GM12872 (cell line): Measurements from ENCODE around the gene IL1RAPL1.

Source experiments
- TF ChIP-seq, protein P1 (sequence below): IDR thresholded peaks from 3 replicates; pipeline ENCODE4 v1.5.1; 2011; ENCODE audit warnings: low read depth, mild to moderate bottlenecking, low read length, moderate library complexity; ENCODE audit not compliant: insufficient read depth

Gene IL1RAPL1

GRCh38 chrX:28626515-28626914 is 39.3 kb downstream of the IL1RAPL1 start:
- TF ChIP-seq, protein P1, sequence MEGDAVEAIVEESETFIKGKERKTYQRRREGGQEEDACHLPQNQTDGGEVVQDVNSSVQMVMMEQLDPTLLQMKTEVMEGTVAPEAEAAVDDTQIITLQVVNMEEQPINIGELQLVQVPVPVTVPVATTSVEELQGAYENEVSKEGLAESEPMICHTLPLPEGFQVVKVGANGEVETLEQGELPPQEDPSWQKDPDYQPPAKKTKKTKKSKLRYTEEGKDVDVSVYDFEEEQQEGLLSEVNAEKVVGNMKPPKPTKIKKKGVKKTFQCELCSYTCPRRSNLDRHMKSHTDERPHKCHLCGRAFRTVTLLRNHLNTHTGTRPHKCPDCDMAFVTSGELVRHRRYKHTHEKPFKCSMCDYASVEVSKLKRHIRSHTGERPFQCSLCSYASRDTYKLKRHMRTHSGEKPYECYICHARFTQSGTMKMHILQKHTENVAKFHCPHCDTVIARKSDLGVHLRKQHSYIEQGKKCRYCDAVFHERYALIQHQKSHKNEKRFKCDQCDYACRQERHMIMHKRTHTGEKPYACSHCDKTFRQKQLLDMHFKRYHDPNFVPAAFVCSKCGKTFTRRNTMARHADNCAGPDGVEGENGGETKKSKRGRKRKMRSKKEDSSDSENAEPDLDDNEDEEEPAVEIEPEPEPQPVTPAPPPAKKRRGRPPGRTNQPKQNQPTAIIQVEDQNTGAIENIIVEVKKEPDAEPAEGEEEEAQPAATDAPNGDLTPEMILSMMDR = no peak

DNA sequence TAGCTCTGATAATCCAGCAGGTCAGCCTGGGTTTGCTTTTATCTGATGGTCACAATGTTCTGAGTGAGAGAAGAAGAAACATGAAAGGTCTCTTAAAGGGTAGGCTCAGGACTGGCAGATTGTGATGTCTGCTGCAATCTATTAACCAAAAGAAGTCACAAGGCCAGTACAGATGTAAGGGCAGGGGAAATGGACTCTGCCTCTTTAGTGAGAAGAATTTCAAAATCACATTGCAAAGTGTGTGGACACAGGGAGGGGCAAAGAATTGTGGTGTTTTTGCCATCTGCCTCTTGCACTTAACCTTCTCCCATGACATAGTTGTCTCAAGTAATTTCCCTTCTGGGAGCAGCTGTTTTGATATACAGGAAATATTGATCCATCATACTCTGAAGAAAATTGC is 40.9 kb downstream of the IL1RAPL1 start:
- TF ChIP-seq, protein P1 = no peak

GRCh38 chrX:28638775-28639174 is 51.5 kb downstream of the IL1RAPL1 start:
- TF ChIP-seq, protein P1 = no peak

DNA sequence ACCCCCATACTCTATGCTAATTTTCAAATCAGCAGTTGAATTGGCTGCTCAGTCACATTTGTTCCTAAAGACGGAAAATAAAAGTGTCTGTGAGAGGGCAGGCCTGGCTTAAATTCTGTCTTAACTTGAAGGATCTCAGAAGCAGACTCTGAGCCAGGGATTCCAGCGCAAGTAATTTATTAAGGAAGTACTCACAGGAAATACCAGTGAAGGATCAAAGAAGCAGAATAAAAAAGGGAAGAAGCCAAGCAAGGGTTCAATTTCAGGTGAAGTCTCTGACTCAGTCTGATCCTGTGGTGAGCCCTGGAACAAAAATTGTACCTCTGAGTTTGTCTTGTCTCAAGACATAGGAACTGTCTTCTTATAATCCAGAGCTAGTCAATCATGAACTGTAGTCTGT is 52.2 kb downstream of the IL1RAPL1 start:
- TF ChIP-seq, protein P1 = no peak

- TF ChIP-seq, protein P1 = no peak
Measured at GRCh38 chrX:28649541-28649940, 62.3 kb downstream of the IL1RAPL1 start.

DNA sequence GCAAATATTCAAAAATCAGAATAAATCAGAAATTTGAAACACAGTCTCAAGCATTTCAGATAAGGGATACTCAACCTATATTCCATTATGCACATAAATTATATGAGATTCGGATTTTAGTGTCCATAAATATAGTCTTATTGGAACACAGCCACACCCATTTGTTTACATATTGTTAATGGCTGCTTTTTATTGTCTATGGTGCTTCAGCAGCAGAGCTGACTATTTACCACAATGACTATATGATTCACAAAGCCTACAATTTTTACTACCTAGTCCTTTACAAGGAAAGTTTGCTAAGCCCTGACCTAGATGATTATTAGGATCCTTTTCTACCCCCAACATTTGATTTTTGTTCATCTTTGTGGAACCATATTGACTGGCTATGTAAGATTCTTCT is 63.9 kb downstream of the IL1RAPL1 start:
- TF ChIP-seq, protein P1 = no peak

GRCh38 chrX:28659269-28659668 is 72.0 kb downstream of the IL1RAPL1 start:
- TF ChIP-seq, protein P1 = peak; percentile 39; the same call in 2 of the 3 replicates

- TF ChIP-seq, protein P1 = no peak
Measured at GRCh38 chrX:28665778-28666177, 78.5 kb downstream of the IL1RAPL1 start.
